Panc1 (cell line): ENCODE measurements around the gene NTM. TPM values are rescaled to one million over a fixed set of nuclear protein-coding genes. Genes with fewer than 3 reads are reported as not detected.

Source experiments
- ATAC-seq: fragments of 200-7000 bp; cut with Tn5 transposase; 2 replicates; pipeline ENCODE4 v1.9.1; 2020; ENCODE audit warnings: mild to moderate bottlenecking, moderate library complexity
- BruUV-seq: library from RNA; stranded (reverse); fragments of 400-500 nt; replicated peaks from 2 replicates; lab custom pipeline; 2021; lab: Mats Ljungman, UMichigan
- CTCF ChIA-PET: fragments of 300-600 bp; sonication (Branson Sonifier 250); formaldehyde crosslinking; loops from one replicate; lab custom pipeline; 2022; ENCODE audit warnings: antibody characterized with exemption; lab: Charles Lee
- POLR2A ChIA-PET: fragments of 300-600 bp; sonication (Branson Sonifier 250); formaldehyde crosslinking; loops from one replicate; lab custom pipeline; 2022; ENCODE audit warnings: antibody characterized with exemption; lab: Charles Lee
- DNase-seq: peaks from one replicate; pipeline ENCODE4 v3.0.0-alpha.2; 2010; ENCODE audit warnings: low read depth, low spot score
- H3K27ac ChIP-seq: 2 replicates; pipeline ENCODE4 v1.5.1; 2011; ENCODE audit warnings: mild to moderate bottlenecking, low read length, inconsistent platforms
- H3K27me3 ChIP-seq: fragments of 200-500 bp; sonication (Bioruptor generic); 2 replicates; pipeline ENCODE4 v1.6.0; 2014; ENCODE audit warnings: low read length, inconsistent platforms; ENCODE audit not compliant: control insufficient read depth, insufficient read depth
- H3K36me3 ChIP-seq: fragments of 200-500 bp; sonication (Bioruptor generic); 2 replicates; pipeline ENCODE4 v1.5.1; 2014; ENCODE audit warnings: inconsistent platforms, mild to moderate bottlenecking, low read length, moderate library complexity; ENCODE audit not compliant: control insufficient read depth, insufficient read depth
- H3K4me1 ChIP-seq: 2 replicates; pipeline ENCODE4 v1.5.1; 2011; ENCODE audit warnings: inconsistent platforms, mild to moderate bottlenecking, low read length, moderate library complexity; ENCODE audit not compliant: control insufficient read depth, insufficient read depth
- H3K4me3 ChIP-seq, 2 experiments: 2 replicates each; pipeline ENCODE4 v1.5.1; 2011 to 2012; ENCODE audit warnings: low read depth in 2 of 2, low read length in 2 of 2, mild to moderate bottlenecking in 2 of 2, inconsistent platforms in 1 of 2, moderate library complexity in 1 of 2
- H3K9me3 ChIP-seq: fragments of 200-500 bp; sonication (Bioruptor generic); 2 replicates; pipeline ENCODE4 v1.5.1; 2014; ENCODE audit warnings: low read depth, mild to moderate bottlenecking, inconsistent platforms, low read length, moderate library complexity; ENCODE audit not compliant: control insufficient read depth, insufficient read depth
- CTCF ChIP-seq: fragments of 450-650 bp; IDR thresholded peaks from 2 replicates; pipeline ENCODE4 v1.5.1; 2017; ENCODE audit warnings: mild to moderate bottlenecking
- POLR2AphosphoS5 ChIP-seq: IDR thresholded peaks from 2 replicates; pipeline ENCODE4 v1.6.1; 2012; ENCODE audit warnings: mild to moderate bottlenecking, low read depth, low read length, moderate library complexity
- REST ChIP-seq, 2 experiments: IDR thresholded peaks; 2 replicates each; pipeline ENCODE4 v1.6.1; 2011 to 2012; ENCODE audit warnings: low read depth in 2 of 2, control low read depth in 1 of 2, low read length in 1 of 2, mild to moderate bottlenecking in 1 of 2, moderate library complexity in 1 of 2; ENCODE audit not compliant: insufficient read depth in 1 of 2
- SIN3A ChIP-seq: IDR thresholded peaks from 2 replicates; pipeline ENCODE4 v1.6.1; 2012; ENCODE audit warnings: low read depth, mild to moderate bottlenecking, low read length, moderate library complexity, borderline replicate concordance; ENCODE audit not compliant: insufficient read depth
- TCF7L2 ChIP-seq: IDR thresholded peaks from 2 replicates; pipeline ENCODE4 v1.6.1; 2011; ENCODE audit warnings: mild to moderate bottlenecking, low read depth, low read length, inconsistent platforms
- in situ Hi-C: cut with HindIII; loops from 2 replicates; pipeline ENCODE4 v1.10.0; 2016; ENCODE audit warnings: low sequenced_read_pairs, low pct_unique_long_range_greater_than_20kb
- intact Hi-C: fragments of 100-400 bp; cut with micrococcal nuclease; formaldehyde crosslinking; loops from one replicate; pipeline ENCODE4 v1.10.0; 2022; ENCODE audit not compliant: unreplicated experiment
- total RNA-seq: library from RNA; stranded (reverse); gene quantifications from one replicate; pipeline ENCODE4 v1.2.1, GENCODE V29; 2021; ENCODE audit not compliant: unreplicated experiment

NTM gene
- total RNA-seq, 1 experiment from 2014 or later, result 0.10 TPM

- DNase-seq (no peak), ATAC-seq (no peak)
- no peak overlapping the region for H3K27ac ChIP-seq
- ChIA-PET CTCF (no interaction called here), POLR2A (no interaction called here)
- in situ Hi-C loops (no loop called here), intact Hi-C loops (no loop called here)
- no TSS peak for BruUV-seq
- no peak for TF ChIP-seq SIN3A
- TF ChIP-seq POLR2AphosphoS5, result no peak
- no peak for TF ChIP-seq CTCF
- no peak for TF ChIP-seq TCF7L2
- no peak for TF ChIP-seq REST (IDR thresholded peaks at IDR 0.05; ENCODE audit: insufficient read depth in 1 of 2, low read depth in 2 of 2, low read length in 1 of 2)
- H3K36me3 ChIP-seq, result no peaks in the 10 kb centered on the region
- no peaks in the 10 kb centered on the region for H3K4me1 ChIP-seq
- H3K27me3 ChIP-seq, result no peaks in the 10 kb centered on the region
- H3K4me3 ChIP-seq, result no peak overlapping the region
- H3K9me3 ChIP-seq, result no peaks in the 10 kb centered on the region
These were observed 470.1 kb downstream of the NTM start for GRCh38 chr11:131840545-131840944.

- no peak for TF ChIP-seq SIN3A
- no peak for TF ChIP-seq CTCF
- TF ChIP-seq POLR2AphosphoS5, result no peak
- no peak for TF ChIP-seq REST (IDR thresholded peaks at IDR 0.05; ENCODE audit: insufficient read depth in 1 of 2, low read depth in 2 of 2, low read length in 1 of 2)
- TF ChIP-seq TCF7L2, result no peak
- ATAC-seq (no peak), DNase-seq (no peak)
- intact Hi-C loops, result no loop called here
- POLR2A ChIA-PET, result no interaction called here
- Histone ChIP-seq H3K36me3 (no peaks in the 10 kb centered on the region), H3K4me1 (no peaks in the 10 kb centered on the region), H3K9me3 (no peaks in the 10 kb centered on the region), H3K27me3 (0 out of 2 replicates have a peak, but pooled peaks cover 2% of the 10 kb centered on the region), H3K4me3 (no peak overlapping the region), H3K27ac (no peak overlapping the region)
- BruUV-seq, result no TSS peak
- in situ Hi-C loops, result no loop called here
- CTCF ChIA-PET, result no interaction called here
These were observed 470.6 kb downstream of the NTM start for GRCh38 chr11:131841028-131841427.
